ENCODE data around the gene TNRC6B. TPM values are rescaled to one million over a fixed set of nuclear protein-coding genes. Genes with fewer than 3 reads are reported as not detected.

TNRC6B gene
- total RNA-seq, 1 donor from 2014 or later = 9.5 TPM

DNA sequence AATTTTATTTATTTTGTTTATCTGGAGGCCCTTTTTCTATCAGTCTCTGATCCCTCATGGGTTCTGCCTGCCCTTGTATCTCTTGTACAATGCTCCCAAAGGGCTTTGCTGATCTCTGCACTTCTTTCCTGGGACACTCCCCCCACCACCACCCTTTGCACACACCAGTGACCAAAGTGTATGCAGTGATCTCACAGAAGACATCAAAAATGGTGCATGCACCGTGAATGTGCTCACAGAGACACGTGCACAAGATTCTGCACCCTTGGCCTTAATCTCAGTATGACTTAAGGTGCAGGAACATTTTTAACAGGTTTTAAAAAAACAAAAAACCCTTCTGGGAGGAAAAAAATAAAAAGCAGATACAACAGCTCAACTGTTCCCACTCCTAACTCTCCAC is 156.3 kb downstream of the TNRC6B start:
- DNase-seq (ENCODE audit: low read depth) = no peak
- TF ChIP-seq, protein P1, sequence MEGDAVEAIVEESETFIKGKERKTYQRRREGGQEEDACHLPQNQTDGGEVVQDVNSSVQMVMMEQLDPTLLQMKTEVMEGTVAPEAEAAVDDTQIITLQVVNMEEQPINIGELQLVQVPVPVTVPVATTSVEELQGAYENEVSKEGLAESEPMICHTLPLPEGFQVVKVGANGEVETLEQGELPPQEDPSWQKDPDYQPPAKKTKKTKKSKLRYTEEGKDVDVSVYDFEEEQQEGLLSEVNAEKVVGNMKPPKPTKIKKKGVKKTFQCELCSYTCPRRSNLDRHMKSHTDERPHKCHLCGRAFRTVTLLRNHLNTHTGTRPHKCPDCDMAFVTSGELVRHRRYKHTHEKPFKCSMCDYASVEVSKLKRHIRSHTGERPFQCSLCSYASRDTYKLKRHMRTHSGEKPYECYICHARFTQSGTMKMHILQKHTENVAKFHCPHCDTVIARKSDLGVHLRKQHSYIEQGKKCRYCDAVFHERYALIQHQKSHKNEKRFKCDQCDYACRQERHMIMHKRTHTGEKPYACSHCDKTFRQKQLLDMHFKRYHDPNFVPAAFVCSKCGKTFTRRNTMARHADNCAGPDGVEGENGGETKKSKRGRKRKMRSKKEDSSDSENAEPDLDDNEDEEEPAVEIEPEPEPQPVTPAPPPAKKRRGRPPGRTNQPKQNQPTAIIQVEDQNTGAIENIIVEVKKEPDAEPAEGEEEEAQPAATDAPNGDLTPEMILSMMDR (conservative IDR thresholded peaks at IDR 0.05; ENCODE audit: low read depth, low read length) = no peak
- H3K4me3 ChIP-seq (ENCODE audit: low read depth, low read length) = no peak overlapping the region

DNA sequence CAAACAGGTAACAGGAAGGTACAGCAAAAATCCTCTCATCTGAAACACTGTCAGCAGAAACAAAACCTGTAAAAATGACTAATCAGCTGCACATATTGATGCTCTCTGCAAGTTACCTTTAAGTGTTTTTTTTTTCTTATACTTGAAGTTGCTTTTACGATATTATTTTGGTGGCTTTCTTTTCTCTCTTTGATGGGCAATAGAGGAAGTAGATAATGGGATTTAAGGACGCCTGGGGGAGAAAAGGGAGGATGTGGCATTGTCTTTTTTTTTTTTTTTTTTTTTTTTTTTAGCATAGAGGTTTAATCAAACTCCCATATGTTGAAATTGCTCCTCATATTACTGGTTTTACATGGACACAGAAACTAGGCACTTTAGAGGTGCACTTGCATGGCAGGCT is 157.2 kb downstream of the TNRC6B start:
- TF ChIP-seq, protein P1 (conservative IDR thresholded peaks at IDR 0.05; ENCODE audit: low read depth, low read length) = no peak
- H3K4me3 ChIP-seq (ENCODE audit: low read depth, low read length) = no peak overlapping the region
- no peak for DNase-seq (ENCODE audit: low read depth)

DNA sequence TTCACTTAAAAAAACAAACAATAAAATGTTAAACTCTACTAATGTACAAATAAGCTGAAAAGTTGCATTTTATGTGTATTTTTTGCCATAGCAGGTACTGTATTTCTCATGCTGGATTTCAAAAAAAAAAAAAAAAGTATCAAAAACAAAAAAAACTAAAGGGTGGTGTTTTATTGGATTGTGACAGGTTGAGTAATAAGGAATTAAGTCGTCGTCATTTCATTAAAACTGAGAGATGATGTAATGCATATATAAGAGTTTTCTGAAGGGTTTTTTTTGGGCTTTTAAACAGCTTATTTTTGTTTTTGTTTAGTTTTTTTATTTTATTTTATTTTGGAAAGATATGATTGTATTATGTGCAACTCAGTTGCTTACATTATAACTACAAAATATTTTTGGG is 157.6 kb downstream of the TNRC6B start:
- TF ChIP-seq, protein P1 (conservative IDR thresholded peaks at IDR 0.05; ENCODE audit: low read depth, low read length) = no peak
- no peak for DNase-seq (ENCODE audit: low read depth)
- H3K4me3 ChIP-seq (ENCODE audit: low read depth, low read length) = no peak overlapping the region

DNA sequence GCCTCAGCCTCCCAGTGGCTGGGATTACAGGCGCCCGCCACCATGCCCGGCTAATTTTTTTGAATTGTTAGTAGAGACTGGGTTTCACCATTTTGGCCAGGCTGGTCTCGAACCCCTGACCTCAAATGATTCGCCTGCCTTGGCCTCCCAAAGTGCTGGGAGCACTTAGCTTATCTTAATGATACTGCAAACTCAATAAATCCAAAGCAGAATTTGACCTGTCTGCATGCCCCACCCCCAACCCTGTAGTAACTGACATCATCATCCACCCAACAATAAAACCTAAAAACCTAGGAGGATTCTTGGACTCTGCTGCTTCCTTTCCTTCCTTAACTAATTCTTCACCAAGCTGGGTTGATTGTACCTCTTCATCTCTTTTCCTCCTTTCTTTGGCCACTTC is 162.3 kb downstream of the TNRC6B start:
- no peak for DNase-seq (ENCODE audit: low read depth)
- no peak overlapping the region for H3K4me3 ChIP-seq (ENCODE audit: low read depth, low read length)

DNA sequence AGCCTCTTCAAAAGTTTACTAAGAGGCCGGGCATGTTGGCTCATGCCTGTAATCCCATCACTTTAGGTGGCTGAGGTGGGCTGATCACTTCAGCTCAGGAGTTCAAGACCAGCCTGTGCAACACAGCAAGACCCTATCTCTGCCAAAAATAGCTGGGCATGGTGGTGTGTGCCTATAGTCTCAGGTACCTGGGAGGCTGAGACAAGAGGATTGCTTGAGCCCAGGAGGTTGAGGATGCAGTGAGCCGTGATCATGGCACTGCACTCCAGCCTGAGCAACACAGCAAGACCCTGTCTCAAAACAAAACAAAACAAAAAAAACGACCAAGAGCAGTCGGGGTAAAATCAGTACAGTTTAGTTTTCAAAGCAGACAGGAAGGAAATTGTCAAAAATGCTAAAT is 163.9 kb downstream of the TNRC6B start:
- TF ChIP-seq, protein P1 (conservative IDR thresholded peaks at IDR 0.05; ENCODE audit: low read depth, low read length) = no peak
- no peak for DNase-seq (ENCODE audit: low read depth)
- no peak overlapping the region for H3K4me3 ChIP-seq (ENCODE audit: low read depth, low read length)

More for the DNA sequence above, 162.3 kb downstream of the TNRC6B start:
- TF ChIP-seq, protein P1 (conservative IDR thresholded peaks at IDR 0.05; ENCODE audit: low read depth, low read length) = no peak

DNA sequence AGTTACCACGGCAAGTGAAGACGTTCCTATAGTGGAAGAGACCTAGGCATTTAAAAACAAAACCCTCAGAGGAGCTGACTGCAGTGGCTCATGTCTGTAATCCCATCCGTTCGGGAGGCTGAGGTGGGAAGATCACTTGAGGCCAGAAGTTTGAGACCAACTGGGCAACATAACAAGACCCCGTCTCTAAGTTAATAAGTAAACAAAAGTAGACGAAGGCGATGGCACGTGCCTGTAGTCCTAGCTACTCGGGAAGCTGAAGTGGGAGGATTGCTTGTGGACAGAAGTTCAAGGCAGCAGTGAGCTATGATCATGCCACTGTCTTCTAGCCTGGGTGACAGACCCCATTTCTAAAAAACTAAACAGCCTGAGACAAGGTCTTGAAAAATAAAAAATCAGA is 164.8 kb downstream of the TNRC6B start:
- TF ChIP-seq, protein P1 (conservative IDR thresholded peaks at IDR 0.05; ENCODE audit: low read depth, low read length) = no peak
- H3K4me3 ChIP-seq (ENCODE audit: low read depth, low read length) = no peak overlapping the region
- no peak for DNase-seq (ENCODE audit: low read depth)

DNA sequence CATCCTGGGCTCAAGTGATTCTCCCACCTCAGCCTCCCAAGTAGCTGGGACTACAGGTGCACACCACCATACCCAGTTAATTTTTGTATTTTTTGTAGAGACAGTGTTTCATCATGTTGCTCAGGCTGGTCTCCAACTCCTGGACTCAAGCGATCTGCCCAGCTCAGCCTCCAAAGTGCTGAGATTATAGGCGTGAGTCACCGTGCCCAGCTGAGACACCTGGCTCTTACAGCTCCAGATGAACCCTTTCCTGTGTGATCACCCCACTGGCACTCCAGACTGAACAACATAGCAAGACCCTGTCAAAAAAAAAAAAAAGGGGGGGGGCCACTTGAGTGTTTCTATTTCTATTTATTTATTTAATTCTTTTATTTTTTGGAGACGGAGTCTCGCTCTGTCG is 167.5 kb downstream of the TNRC6B start:
- H3K4me3 ChIP-seq (ENCODE audit: low read depth, low read length) = peak overlapping the region; percentile 88
- TF ChIP-seq, protein P1 (conservative IDR thresholded peaks at IDR 0.05; ENCODE audit: low read depth, low read length) = no peak
- no peak for DNase-seq (ENCODE audit: low read depth)
